NCI-H2107 treated with DMSO at 0.1 percent for 48 hours (cell line): ENCODE results near the gene OMP.

Source experiments
- DNase-seq: peaks from one replicate; lab custom pipeline; 2025; ENCODE audit not compliant: unreplicated experiment; lab: John Stamatoyannopoulos, UW

OMP gene

GRCh38 chr11:77121876-77122575 is 19.4 kb downstream of the OMP start:
- DNase-seq, result no peak

GRCh38 chr11:77122576-77123212 is 20.1 kb downstream of the OMP start:
- no peak for DNase-seq

- DNase-seq, result no peak
Observed at GRCh38 chr11:77123591-77123990, 21.0 kb downstream of the OMP start.

- no peak for DNase-seq
Observed at GRCh38 chr11:77124041-77124440, 21.4 kb downstream of the OMP start.

- DNase-seq, result no peak
Observed at GRCh38 chr11:77124488-77124887, 21.8 kb downstream of the OMP start.

GRCh38 chr11:77125191-77125590 is 22.6 kb downstream of the OMP start:
- DNase-seq, result no peak

- no peak for DNase-seq
Observed at GRCh38 chr11:77125695-77126094, 23.1 kb downstream of the OMP start.

GRCh38 chr11:77126156-77126775 is 23.6 kb downstream of the OMP start:
- DNase-seq, result no peak

- DNase-seq, result no peak
Observed at GRCh38 chr11:77126861-77127234, 24.2 kb downstream of the OMP start.

- DNase-seq, result peak; percentile 21
Observed at GRCh38 chr11:77127235-77127911, 24.7 kb downstream of the OMP start.

GRCh38 chr11:77127920-77128691 is 25.5 kb downstream of the OMP start, which contains the start of gene MYO7A:
TSS of gene MYO7A (plus strand) at chr11:77128246. CDS start at chr11:77130635, 2,389 bp downstream.
- peak; percentile 19 for DNase-seq

GRCh38 chr11:77129069-77129841 is 26.6 kb downstream of the OMP start:
- no peak for DNase-seq

- no peak for DNase-seq
Observed at GRCh38 chr11:77129842-77130756, 27.5 kb downstream of the OMP start.

GRCh38 chr11:77130763-77131513 is 28.3 kb downstream of the OMP start:
- no peak for DNase-seq

GRCh38 chr11:77131560-77131959 is 28.9 kb downstream of the OMP start:
- no peak for DNase-seq

- DNase-seq, result no peak
Observed at GRCh38 chr11:77135069-77135468, 32.4 kb downstream of the OMP start.

- DNase-seq, result no peak
Observed at GRCh38 chr11:77136074-77136473, 33.4 kb downstream of the OMP start.

GRCh38 chr11:77136784-77137420 is 34.3 kb downstream of the OMP start:
- no peak for DNase-seq
